HG02571 (cell line): ENCODE data around the gene VPREB1.
"Not testable (repeated sequence)": the region's sequence is repeated elsewhere in the genome, so short reads cannot be mapped to it uniquely, and the experiment has no call there.

Source experiments
- ATAC-seq: cut with Tn5 transposase; IDR thresholded peaks from one replicate; pipeline ENCODE4 v1.9.1; 2021; ENCODE audit warnings: mild to moderate bottlenecking, moderate library complexity; ENCODE audit not compliant: unreplicated experiment

The VPREB1 gene

GRCh38 chr22:22213231-22213630, 31.4 kb upstream of the VPREB1 start:
- no peak for ATAC-seq

- ATAC-seq, result no peak
These were observed 29.7 kb upstream of the VPREB1 start for GRCh38 chr22:22214819-22215329.

- ATAC-seq, result no peak
These were observed 28.7 kb upstream of the VPREB1 start for GRCh38 chr22:22215659-22216449.

- no peak for ATAC-seq
These were observed 28.1 kb upstream of the VPREB1 start for GRCh38 chr22:22216450-22216959.

DNA sequence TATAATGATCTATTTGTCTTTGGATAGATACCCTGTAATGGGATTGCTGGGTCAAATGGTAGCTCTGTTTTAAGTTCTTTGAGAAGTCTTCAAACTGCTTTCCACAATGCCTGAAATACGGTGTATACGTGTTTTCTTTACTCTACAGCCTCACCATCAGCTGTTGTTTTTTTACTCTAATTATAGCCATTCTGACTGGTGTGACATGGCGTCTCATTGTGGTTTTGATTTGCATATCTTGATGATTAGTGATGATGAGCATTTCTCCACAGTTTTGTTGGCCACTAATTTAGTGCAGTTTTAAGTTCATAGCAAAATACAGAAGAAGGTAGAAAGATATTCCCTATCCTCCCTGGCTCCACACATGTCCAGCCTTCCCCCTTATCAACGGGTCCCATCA, 26.3 kb upstream of the VPREB1 start:
- ATAC-seq, result no peak

- ATAC-seq, result no peak
These were observed 25.2 kb upstream of the VPREB1 start for GRCh38 chr22:22219140-22219996.

GRCh38 chr22:22221043-22221442, 23.5 kb upstream of the VPREB1 start:
- not testable (repeated sequence) for ATAC-seq

DNA sequence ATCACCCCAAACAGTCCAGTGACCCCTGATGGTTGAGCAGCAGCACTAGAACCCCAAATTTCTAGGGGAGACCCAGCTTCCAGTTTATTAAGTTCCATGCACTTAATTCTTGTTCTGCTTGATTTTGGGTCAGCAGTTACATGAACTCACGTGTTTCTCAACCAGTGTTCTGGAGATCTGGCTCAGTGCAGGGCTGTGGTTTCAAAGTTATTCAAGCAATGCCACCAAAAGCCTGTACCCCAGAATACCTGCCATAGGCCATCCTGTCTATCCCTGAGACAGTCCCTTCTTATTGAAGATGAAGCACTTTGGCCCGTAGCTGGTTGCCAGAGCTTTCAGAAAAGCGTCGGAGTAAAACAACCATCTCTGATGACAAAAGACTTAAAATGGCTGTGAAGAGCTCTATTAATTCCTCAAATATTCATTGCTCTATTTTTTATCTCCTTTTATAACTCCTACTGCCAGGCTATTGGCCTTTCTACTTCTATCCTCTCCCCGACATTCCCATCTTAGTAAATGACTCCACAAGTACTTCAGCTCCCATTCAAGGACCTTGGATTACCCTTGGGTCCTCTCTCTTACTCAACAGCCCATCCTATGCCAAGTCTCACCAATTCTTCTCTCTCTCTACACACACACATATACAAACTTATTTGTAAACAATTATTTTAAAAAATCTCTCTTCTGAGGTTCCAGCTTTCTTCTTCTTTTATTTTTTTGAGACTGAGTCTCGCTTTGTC, 18.0 kb upstream of the VPREB1 start:
- no peak for ATAC-seq

GRCh38 chr22:22228421-22228820, 16.2 kb upstream of the VPREB1 start:
- no peak for ATAC-seq

DNA sequence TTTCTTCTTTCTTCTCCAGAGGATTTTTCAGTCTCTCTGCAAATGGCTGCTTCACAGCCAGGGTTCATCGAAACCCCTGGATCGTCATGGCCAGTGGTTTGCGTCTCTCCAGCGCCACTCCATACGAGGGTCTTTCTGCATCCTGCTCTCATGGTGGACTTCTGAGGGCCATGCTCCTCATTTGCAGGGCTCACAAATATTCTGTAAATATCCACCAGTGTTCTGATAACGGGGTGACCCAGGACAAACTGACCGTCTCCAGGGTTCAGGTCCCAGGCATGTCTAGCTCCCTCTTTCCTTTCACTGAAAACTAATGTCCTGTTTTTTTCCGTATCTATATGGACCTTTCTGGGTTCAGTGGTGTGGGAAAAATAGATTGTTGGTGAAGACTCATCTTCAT, 15.7 kb upstream of the VPREB1 start:
- no peak for ATAC-seq

GRCh38 chr22:22229683-22230420, 14.7 kb upstream of the VPREB1 start:
- ATAC-seq, result no peak

GRCh38 chr22:22230438-22230837, 14.1 kb upstream of the VPREB1 start:
- ATAC-seq, result no peak

- ATAC-seq, result no peak
These were observed 11.5 kb upstream of the VPREB1 start for GRCh38 chr22:22233081-22233480.

DNA sequence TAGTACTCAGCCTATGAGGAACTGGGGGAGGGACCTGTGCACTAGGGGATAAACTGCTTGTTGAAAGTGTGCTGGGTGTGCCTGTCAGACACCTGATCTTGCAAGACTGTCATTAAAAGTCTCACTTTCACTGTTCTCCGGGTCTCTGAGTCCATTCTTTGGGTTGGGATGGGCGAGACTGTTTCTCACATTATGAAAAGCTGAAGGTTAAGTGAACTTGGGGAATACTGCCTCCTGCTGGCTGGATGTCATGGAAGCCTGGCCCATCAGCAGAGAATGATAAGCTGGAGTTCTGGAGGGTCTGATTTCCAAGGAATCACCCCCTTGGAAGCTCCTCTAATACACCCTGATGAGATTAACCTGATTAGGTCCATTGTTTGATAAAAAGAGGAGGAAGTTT, 9.0 kb upstream of the VPREB1 start:
- ATAC-seq, result no peak

DNA sequence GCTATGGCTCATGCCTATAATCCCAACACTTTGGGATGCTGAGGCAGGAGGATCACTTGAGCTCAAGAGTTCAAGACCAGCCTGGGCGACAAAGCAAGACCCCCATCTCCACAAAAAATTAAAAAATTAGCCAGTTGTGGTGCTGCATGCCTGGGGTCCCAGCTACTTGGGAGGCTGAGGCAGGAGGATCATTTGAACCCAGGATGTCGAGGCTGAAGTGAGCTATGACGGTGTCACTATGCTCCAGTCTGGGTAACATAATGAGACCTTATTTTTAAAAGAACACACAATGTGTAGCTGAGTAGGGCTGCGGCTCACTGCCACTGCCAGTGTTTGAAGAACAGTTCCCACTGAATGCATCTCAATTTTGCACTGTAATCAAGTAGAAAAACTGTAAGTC, 7.1 kb upstream of the VPREB1 start:
- no peak for ATAC-seq

GRCh38 chr22:22239311-22239939, 5.2 kb upstream of the VPREB1 start:
- no peak for ATAC-seq

- ATAC-seq, result no peak
These were observed 3.1 kb upstream of the VPREB1 start for GRCh38 chr22:22241554-22241898.

GRCh38 chr22:22242488-22242887, 2.1 kb upstream of the VPREB1 start:
- ATAC-seq, result no peak

- ATAC-seq, result no peak
These were observed 1.4 kb upstream of the VPREB1 start for GRCh38 chr22:22243033-22243680.
